Embryonic facial prominence (tissue), 1 donor: ENCODE measurements around the gene LBHD2.

Source experiments
- DNase-seq: peaks from one replicate; pipeline ENCODE4 v3.0.0-alpha.2; 2016; ENCODE audit errors: extremely low spot score

The LBHD2 gene

GRCh38 chr14:103068351-103069073 lies 15.5 kb upstream of the LBHD2 start:
- no peak for DNase-seq

DNA sequence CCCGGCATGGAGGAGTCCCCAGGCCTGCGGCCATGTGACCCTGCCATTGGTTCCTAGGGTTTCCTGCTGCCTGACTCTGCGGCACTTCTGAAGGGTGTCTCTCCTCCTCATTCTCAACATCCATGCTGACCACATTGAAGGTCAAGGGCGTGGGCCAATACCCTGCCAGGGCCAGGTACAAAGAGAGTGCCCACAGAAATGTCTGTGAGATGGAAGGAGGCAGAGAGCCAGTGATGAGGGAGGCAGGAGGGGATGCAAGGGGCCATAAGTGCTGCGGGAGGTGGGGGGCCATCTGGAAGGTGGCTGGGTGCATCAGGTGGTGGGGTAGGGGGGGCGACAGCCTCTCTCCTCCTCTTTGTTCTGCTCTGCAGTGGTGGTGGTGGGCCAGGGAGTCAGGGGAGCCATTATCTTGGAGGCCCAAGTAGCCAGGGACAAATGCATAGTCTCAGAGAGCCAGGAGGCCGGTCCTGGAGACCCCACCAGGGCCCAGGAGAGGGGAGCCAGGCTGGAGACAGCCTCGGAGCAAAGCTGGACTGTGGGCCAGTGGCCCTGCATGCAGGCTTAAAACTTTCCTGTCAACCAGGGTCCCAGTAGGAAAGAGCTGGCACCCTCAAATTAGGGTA lies 13.6 kb upstream of the LBHD2 start:
- no peak for DNase-seq

GRCh38 chr14:103070971-103071542 lies 13.0 kb upstream of the LBHD2 start:
- DNase-seq = no peak

DNA sequence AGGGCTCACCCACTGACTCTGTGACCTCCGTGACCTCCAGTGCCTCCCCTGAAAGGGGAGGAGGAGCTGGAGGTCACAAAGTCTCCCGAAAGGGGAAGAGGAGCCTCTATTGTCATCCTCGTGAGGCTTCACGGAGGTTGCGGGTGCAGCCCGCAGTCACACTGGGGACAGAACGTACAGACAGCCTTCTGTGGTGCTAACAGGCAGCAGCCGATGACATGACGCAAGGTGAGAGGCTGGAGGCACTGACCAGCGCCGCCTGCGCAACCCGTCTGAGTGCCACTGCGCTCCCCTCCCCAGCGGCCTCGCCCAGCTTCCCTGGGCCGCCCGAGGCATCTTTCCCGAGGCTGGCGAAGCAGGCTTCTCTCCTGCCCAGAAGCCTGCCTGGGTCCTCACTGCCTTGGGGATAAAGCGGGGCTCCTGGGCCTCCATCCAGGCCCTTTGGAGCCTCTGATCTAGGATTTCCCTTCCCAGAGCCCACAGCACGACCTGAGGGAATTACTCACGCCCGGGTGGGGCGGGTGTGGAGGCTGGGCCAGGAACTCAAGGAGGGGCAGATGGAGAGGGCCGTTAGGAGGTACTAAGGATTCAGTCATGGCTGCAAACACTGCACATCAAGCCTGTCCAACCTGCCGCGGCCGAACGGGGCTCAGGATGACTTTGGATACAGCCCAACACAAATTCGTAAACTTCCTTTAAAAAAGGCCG lies 12.3 kb upstream of the LBHD2 start:
- DNase-seq = no peak

- DNase-seq = no peak
Measured at GRCh38 chr14:103072595-103073366, 11.2 kb upstream of the LBHD2 start.

GRCh38 chr14:103073367-103073875 lies 10.6 kb upstream of the LBHD2 start:
- DNase-seq = no peak

DNA sequence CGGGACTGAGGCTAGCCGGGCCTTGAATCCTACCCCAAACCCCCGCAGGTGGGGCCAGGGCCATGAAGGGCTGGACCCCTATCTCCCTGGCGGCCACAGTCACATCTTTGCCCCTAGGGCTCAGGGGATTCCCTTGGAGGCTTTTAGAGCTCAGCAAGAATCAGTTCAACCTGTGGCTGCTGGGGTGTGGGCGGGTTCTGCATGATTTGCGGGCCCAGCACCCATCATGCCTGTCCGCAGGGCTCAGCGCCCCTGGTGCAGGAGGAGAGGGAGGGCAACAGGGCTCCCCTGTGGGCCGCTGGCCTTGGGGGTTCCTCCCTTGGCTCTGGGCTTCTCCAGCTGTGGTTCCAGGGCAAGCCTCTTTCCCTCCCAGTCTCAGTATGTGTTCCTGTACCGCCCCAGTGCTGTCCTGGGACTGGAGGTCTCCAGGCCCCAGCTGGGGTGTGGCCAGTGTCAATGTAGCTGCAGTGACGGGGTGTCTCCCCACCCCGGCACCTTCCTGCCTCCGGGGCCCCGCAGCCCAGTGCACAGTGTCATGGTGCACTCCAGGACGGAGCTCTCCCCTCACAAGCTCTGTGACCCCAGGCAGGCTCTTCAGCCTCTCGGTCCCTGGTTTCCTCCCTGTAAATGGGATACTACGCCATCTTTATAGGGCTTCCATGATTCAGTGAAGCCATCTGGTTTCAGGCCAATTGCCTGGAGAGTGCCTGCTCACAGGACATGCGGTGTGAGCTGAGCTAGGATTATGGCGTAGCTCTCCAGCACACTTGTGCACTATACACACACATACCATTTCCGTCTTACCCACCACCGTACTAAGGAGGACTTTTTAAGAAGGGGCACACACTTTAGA lies 9.9 kb upstream of the LBHD2 start:
- DNase-seq = no peak

DNA sequence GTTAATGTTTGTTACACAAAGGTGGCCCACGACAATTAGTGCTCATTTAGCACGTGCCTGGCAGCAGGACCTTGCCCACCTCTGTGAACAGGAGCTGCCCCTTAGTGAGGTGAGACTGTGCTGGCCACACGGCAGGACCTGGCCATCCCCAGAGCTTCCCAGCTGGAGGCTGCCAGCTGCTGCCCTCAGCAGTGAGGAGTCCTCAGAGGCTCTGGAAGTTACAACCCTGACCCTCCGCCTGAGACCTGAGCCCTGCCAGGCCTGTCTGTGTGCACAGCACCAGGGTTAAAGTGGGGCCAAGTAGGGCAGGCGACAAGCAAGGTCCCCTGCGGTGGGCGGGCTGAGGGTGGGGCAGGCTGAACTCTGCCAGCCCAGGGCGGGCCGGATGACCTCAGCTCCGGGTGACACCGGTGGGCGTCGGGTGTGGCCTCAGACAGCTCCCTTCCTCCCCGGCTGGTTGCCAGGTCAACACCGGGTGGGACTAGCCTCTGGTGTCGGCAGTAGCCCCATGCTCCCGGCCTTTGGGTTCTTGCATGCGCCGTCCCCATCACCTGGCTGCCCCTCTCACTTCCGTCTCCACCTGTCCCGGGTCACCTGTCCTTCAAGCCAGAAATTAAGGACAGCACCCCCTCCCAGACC lies 9.2 kb upstream of the LBHD2 start:
- no peak for DNase-seq

DNA sequence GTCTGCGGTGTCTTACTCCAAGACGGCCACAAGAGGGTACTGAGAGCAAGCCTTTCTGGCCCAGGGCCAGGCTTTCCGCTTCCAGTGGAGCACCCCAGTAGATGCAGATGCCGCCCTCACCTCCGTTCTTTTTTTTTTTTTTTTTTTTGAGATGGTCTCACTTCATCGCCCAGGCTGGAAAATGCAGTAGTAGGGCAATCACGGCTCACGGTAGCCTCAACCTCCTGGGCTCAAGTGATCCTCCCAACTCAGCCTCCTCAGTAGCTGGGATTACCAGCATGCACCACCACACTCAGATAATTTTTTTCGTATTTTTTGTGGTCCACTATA lies 5.6 kb upstream of the LBHD2 start:
- peak; percentile 58 for DNase-seq

DNA sequence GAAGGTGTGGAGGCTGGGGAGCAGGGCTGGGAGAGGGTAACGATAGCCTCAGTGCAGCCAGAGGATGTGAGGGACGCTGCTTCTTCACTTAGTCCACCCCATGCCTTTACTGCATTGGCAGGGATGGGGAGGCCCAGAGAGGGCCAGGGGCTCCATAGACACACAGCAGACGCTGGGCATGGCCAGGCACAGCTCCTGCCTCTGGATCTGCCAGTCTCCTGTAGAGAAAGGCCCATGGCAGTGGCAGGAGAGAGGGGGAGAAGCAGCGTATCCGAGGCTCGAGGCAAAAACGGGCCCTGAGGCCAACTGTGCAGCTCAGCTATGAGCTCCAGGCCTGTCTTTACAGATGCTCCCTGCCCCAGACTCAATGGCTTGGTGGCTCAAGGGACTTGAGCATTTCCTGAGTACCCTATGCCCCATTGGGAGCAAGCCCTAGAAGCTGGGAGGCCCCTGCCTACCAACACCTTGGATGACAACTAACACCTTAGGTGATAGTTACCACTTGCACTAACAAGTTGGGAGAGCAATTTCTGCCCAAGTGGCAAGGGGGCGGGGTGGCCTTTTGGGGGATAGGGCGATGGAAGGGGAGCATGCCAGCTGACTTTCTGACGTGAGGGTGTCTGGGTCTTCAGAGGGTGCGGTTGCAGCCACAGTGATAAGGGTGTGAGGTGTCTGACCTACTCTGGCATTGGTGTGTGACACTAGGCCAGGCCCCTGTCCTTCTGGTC lies 5.0 kb upstream of the LBHD2 start:
- no peak for DNase-seq

DNA sequence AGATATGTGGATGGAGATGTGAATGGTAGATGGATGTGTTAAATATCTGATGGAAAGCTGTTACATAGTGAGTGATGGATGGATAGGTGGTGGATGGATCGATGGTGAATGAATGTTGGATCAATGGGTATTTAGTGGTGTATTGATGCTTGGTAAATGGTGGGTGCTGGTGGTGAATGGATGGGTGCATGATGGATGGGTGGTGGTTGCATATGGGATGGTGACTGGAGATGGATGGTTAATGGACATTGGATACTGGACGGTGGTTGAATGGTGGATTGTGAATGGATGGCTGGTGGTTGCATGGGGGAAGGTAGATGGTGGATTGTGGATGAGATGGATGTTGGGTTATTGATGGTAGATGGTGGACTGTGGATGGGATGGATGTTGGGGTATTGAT lies 2.1 kb upstream of the LBHD2 start:
- no peak for DNase-seq

DNA sequence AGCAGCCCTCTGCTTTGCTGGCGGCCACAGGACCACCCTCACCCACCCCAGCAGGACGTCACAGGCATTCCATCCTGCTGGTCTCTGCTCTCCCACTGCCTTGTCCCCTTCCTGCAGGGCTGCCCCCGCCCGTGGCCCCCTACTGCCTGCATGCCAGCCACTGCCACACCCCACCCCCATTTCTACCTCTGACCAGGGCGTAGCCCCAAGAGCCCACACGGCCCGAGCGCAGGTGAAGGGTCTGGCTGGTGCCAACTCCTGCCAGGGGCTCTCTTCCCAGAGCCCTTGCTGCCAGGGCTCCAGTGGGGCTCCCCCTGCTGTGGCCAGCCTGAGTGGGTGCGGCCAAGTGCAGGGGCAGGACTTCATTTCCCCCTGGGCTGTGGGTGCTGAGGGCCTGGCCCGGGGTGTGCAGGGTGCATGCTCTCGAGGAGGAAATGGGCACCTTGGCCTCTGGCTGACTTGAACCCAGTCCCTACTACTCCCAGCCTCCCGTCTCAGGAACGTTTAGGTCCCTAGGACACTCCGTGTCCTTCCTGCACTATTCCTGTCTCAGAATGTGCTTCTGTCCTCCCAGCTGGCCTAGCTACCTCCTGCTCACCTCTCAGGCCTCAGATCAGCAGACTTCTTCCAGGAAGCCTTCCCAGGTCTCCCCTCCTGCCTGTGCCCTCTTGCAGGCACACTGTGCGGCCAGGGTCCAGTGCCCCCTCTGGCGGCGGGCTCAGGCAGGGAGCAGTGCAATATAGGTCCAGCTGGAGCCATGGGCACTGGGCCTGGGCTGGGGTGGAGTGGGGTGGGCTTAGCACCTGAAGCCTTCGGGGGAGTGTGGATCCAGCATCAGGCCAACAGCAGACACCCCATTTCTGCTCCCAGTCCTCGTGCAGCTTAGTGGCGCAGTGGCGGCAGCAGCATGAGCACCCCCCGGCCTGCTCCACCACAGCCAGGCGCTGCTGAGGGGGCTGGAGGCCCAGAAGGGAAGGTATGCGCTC lies 1.4 kb downstream of the LBHD2 start:
- DNase-seq = no peak

DNA sequence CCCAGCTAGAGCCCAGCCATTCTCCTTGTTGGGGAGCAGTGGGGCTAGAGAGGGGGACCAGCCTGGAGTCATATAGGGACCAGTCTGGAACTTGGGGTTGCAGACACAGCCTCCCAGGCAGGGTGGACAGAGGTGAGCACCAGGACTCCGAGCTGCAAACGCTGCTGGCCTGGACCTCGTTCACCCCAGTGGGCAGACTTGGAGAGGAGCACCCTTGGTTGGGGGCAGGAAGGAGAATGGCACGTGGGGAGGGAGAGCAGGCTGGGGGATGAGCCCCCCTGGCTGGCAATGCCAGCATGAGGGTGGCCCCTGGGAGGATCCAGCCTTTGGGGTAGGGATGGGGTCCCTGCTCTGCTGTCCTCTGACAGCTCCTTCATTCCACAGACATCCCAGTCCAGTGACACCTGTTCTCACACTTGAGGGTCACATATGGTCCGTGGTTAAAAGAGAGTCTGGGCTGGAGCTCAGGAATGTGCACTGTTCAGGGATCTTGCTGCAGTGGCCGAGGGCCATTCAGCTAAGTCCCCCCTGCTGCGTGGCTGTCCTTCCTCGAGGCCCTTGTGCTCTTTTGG lies 2.8 kb downstream of the LBHD2 start:
- DNase-seq = no peak

DNA sequence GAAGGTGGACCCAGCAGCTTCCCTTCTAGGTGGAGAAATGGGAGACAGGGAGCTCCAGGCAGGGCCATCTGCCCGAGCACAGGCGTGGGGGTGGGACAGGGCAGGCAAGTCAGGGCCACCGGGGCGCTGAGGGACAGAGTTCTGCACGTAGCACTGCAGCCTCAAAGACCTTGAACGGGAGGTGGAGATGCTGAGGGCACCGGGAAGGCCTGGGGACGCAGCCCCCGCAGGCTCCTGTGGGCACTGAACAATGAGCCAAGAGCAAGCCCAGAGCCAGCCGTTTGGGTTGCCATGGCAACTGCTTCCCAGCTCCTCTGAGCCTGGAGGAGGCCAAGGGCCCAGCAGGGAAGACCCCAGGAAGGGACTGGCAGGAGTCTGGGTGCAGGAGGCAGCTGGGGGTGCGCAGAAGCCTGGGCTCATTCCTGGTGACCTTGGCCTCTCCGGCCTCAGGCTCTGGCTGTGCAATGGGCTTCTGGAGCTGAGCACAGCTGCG lies 3.4 kb downstream of the LBHD2 start:
- no peak for DNase-seq

DNA sequence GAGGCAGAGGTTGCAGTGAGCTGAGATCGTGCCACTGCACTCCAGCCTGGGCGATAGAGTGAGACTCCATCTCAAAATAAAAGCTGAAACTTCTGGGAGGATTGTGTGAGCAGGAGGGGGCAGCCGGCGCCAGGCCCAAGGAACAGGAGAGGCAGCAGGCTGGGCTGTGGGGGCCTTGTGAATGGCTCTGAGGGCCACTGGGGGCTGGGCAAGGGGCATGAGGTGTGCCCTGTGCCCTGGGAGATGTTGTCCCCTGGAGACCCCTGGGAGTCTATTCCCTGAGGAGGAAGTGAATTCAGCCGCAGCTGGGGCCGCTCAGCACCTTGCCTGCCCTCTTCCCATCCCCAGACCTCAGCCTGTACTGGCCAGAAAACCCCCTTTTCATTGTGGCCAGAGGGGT lies 4.9 kb downstream of the LBHD2 start:
- DNase-seq = no peak

DNA sequence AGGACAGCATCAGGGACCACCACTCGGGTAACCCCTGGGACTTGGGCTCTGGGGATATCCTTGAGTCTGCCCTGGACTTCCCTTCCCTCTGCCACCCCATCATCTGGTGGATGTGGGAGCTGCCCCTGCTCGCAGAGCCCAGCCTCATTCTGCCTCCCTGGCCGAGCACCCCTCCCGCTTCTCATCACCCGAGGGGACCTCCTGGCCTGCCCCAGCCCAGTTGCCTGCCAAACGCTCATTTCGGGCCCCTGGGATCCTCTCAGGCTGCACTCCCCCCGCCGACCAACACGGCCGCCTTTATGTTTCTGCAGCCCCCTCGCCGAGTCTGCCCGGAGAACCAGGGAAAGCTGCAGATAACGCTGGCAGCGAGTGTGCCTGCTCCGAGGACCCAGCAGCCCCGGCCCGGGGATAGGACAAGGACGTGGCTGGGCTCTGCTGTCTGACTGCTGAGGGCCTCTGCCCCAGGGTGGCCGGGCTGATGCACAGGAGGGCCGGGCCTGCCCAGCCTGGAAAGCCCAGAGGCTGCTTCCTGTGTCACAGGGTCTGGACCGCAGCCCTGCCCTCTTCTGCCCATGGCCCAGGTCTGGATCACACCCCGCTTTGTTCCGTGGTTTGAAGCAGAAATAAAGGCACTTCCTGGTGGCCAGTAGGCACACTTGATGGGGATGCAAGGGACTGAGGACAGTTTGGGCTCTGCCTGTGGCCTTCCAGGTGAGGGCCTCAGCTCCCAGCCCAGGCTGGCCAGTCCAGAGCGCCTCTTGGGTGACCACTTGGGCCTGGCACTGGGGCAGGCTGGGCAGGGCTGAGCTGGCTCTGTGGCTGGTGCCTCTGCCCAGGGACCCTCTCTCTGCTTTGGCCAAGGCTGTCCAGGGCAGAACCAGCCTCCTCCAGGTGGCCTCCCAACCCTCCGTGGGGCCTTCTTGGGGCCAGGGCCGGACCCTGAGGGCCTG lies 5.7 kb downstream of the LBHD2 start:
- DNase-seq = no peak

DNA sequence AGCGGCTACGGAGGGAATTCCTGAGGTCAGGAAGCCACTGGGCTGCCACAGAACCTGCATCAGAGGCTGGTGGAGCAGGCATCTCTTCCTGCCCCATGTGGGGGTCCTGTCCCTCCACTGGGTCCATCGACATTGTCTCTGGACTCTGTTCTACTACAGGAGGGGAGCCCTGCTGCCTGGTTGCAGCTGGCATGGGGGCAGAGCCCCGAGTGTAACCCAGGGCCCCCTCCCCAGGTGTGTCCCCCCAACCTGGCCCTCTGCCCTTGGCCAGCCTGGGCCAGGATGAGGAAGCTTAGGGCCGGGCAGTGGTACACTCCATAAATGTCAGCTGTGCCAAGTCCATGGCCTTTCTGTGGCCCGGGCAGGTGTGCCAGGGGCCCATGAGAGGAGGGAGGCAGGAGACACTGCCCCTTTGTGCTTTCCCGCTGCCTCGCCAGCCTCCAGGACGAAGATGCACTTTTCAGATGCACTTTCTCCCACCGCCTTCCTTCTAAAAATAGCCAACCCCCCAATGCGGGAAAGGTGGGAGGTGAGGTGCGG lies 6.5 kb downstream of the LBHD2 start:
- no peak for DNase-seq
